ENCODE results near the gene MAPK7.

Gene MAPK7

DNA sequence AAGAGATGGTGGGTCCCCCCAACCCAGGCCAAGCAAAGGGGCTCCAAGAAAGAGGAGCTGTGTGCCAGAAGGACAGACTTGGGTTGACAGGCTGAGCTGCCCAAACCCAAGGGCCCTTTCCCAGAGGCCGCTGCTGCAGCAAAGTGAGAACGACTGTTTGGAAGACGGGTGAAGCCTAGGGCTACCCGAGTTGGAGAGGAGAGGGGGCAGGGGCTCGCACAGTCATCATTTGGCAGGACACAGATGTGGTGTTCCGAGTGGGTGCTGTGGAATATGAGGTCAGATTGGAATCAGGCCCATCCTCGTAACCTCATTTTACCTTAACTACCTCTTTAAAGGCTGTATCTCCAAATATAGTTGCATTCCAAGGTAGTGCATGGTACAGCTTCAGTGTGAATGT lies 14.0 kb downstream of the MAPK7 start:
- in situ Hi-C loops (cut with MboI; ENCODE audit: low sequenced_read_pairs) = no loop called here

- in situ Hi-C loops (cut with MboI; ENCODE audit: low sequenced_read_pairs) = no loop called here
These were observed 19.3 kb downstream of the MAPK7 start for GRCh38 chr17:19397556-19398041.

DNA sequence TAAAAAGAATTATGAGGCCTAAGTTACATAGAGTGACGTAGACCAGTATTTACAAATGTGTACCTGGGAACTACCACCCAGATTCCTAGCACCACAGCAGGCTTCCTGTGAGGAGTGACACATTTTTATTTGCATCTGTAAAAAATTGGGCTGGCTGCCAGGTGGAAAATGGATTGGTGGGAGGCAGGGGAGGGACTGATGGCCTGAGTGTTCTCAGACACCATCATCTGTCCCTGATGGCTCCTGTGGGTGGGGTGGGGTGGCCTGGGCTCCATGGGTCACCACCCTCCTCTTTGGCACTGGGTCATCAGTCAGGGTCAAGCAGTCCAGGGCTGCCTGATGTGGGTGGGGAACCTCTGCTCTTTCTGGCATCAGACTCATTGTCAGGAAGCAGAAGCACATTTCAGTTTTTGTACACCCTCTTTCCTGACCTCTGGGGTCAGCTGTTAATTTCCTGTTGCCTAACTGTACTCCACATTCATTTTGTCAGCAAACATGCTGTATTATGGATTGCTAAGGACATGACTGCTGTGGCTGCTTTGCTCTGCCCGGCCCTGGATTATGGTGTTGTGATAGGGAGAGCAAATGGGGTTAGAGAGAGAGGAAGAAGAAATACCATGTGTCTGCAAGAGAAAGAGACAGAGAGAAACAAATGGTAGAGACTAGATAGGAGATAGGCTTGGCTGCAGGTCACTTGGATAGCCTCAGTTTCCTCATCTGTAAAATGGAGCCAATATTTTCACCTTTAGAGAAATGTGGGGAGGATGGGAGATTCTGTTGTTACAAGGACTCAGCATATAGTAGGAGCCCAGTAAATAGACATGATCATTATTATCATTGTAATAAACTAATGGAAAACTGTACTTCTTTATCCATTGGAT lies 20.2 kb downstream of the MAPK7 start:
- in situ Hi-C loops (cut with MboI; ENCODE audit: low sequenced_read_pairs) = no loop called here

DNA sequence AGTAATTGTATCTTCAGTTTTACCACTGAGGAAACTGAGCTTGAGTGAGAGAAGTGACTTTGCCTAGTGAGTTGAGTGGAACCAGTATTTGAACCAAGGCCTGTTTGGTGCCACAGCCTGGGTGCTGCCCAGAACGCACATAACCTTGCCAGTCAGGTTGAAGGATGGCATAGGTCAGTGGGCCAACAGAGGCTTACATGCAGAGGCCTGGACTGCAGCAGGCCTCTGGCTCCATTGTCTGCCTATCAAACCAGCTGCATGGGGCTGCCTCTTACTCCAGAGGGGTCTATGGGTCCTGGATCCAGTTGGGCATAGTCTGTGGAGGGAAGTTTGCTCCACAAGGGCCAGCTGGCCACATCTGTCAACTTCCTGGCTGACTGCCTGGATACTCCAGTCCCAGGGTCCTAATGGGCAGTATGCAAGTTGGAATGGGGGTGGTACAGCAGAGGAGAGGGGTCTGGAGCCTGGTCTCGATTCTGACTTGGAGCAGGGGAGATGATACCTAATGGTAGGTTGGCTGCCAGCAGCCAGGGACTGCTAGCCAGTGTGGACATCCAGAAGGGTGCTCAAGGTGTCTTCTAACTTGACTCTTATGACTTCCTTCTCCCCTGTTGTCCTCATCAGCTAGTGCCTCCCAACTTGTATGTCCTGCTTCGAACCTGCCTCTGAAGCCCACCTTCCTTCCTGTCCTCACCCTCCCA lies 21.6 kb downstream of the MAPK7 start:
- in situ Hi-C loops (cut with MboI; ENCODE audit: low sequenced_read_pairs) = no loop called here

DNA sequence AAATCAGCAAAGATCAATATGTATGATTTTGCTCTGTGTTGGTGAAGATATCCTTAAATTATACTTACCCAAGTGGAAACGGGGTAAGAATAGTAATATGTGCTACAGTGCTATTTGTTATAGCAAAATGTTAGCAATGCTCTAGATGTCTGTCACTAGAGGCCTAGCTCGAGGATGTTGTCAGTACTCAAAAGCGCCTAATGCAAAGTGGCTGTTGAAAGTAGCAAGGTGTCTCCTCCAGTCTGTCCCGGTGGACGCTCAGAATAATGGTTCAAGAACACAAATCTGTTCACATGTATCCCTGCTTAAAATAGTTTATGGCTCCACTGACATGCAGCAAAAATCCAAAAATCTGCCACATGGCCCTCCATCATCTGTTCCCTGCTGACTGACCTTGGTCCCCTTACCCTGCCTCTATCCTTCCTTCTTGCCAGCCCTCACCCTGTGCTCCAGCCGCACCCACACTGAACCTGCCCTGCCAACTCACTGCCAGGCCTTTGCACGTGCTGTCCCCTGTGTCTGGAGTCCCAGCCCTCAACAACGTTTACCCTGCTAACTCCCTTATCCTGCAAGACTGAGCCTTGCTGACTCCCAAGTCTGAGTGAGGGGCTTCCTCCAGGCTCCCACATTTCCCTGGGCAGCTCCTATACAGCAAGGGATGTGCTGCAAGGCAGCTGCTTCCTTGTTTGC lies 23.2 kb downstream of the MAPK7 start:
- in situ Hi-C loops (cut with MboI; ENCODE audit: low sequenced_read_pairs) = no loop called here

GRCh38 chr17:19402171-19402570 lies 23.9 kb downstream of the MAPK7 start:
- in situ Hi-C loops (cut with MboI; ENCODE audit: low sequenced_read_pairs) = no loop called here

GRCh38 chr17:19403021-19403420 lies 24.7 kb downstream of the MAPK7 start:
- in situ Hi-C loops (cut with MboI; ENCODE audit: low sequenced_read_pairs) = no loop called here

DNA sequence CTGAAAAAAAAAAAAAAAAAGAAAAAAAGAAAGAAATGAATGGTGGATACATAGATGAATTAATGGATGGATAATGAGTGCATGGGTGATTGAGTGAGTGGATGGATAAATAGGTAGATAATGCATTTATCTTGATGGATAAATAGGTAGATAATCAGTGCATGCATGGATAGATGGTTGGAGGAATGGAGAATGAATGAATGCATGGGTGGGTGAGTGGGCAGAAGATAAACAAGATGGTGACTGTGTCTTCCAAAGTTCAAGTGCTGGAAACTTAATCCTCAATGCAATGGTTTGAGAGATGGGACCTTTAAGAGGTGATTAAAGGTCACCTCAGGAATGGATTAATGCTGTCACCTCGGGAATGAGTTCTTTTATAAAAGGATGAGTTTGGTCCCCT lies 26.0 kb downstream of the MAPK7 start:
- in situ Hi-C loops (cut with MboI; ENCODE audit: low sequenced_read_pairs) = no loop called here

- in situ Hi-C loops (cut with MboI; ENCODE audit: low sequenced_read_pairs) = no loop called here
These were observed 26.8 kb downstream of the MAPK7 start for GRCh38 chr17:19405114-19405513.

- in situ Hi-C loops (cut with MboI; ENCODE audit: low sequenced_read_pairs) = no loop called here
These were observed 29.5 kb downstream of the MAPK7 start for GRCh38 chr17:19407601-19408345.

- in situ Hi-C loops (cut with MboI; ENCODE audit: low sequenced_read_pairs) = no loop called here
These were observed 30.0 kb downstream of the MAPK7 start for GRCh38 chr17:19408346-19408710.

GRCh38 chr17:19409066-19409465 lies 30.8 kb downstream of the MAPK7 start:
- in situ Hi-C loops (cut with MboI; ENCODE audit: low sequenced_read_pairs) = no loop called here

DNA sequence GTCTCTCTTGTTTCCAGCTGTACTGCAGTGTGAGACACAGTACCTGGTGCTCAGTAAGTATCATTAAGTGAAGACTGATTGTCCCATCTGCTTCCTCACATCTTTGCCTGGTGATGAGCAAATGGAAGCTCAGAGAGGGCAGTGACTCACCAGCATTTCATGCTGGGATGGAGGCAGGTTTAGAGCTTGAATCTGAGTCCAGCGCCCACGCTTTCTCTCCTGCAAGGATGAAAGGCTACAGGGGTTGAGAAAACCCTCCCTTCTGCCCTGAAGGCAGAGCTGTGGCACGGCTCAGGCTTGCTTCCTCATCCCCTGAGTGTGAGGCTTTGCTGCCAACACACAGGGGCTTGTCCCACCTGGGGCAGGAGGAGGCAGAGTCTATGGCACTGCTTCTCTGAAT lies 31.2 kb downstream of the MAPK7 start:
- in situ Hi-C loops (cut with MboI; ENCODE audit: low sequenced_read_pairs) = no loop called here

GRCh38 chr17:19410091-19410490 lies 31.8 kb downstream of the MAPK7 start:
- in situ Hi-C loops (cut with MboI; ENCODE audit: low sequenced_read_pairs) = no loop called here

- in situ Hi-C loops (cut with MboI; ENCODE audit: low sequenced_read_pairs) = no loop called here
These were observed 32.8 kb downstream of the MAPK7 start, which contains the start of gene RNF112 for GRCh38 chr17:19410875-19411620. RNF112 (plus strand) TSS chr17:19411232; CDS start chr17:19411409, 177 bp downstream.

GRCh38 chr17:19411631-19412030 lies 33.3 kb downstream of the MAPK7 start:
- in situ Hi-C loops (cut with MboI; ENCODE audit: low sequenced_read_pairs) = no loop called here

DNA sequence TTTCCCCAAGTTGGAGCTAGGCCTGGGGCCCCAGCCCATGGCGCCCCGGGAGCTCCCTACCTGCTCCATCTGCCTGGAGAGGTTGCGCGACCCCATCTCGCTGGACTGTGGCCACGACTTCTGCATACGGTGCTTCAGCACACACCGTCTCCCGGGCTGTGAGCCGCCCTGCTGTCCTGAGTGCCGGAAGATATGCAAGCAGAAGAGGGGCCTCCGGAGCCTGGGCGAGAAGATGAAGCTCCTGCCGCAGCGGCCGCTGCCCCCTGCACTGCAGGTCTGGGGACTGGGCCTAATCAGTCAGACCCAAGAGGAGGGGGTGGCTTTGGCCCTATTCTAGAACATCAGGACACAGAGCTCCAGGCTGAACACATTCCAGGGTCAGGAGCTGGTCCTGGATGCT lies 34.2 kb downstream of the MAPK7 start:
- in situ Hi-C loops (cut with MboI; ENCODE audit: low sequenced_read_pairs) = no loop called here

DNA sequence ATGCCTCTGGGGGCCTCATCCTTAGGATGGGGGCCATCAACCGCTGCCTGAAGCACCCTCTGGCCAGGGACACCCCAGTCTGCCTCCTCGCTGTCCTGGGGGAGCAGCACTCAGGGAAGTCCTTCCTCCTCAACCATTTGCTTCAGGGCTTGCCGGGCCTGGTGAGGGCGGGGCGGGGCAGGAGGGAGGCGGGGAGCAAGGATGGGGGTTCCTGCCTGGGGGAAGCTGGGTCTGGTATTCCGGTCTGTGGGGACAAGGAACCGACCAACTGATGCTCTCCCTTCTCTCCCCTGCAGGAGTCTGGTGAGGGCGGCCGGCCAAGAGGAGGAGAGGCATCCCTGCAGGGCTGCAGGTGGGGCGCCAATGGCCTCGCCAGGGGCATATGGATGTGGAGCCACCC lies 34.7 kb downstream of the MAPK7 start:
- in situ Hi-C loops (cut with MboI; ENCODE audit: low sequenced_read_pairs) = no loop called here

DNA sequence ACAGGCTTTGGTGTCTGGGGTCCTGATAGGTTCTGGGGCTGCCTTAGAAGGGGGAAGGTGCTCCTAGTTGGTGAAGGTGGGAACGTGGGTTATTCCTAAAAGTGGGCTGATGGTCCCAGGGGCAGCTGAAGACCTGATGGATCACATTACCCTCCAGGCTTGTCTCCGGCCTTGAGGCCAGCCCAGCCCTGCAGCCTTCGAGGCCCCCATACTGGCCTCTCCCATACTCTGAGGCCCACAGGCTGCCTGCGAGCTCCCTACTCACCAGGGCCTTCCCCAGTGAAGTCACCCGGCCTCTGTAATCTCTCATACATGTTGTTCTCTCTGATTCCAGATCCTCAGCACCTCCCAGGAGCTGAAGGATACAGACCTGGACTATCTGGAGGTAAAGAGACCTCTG lies 35.5 kb downstream of the MAPK7 start:
- in situ Hi-C loops (cut with MboI; ENCODE audit: low sequenced_read_pairs) = no loop called here
